Right lobe of liver (tissue), 6 donors: Measurements from ENCODE around the gene RASSF4. TPM values are rescaled to one million over a fixed set of nuclear protein-coding genes. Genes with fewer than 3 reads are reported as not detected.

Experiments
- ATAC-seq, 4 donors: fragments of 200-7000 bp; cut with Tn5 transposase; one replicate each; pipeline ENCODE4 v1.9.1; 2020; ENCODE audit warnings: mild to moderate bottlenecking in 4 of 4, moderate library complexity in 4 of 4
- DNase-seq, 3 donors: peaks; one replicate each; pipeline ENCODE4 v3.0.0-alpha.2; 2020
- H3K27ac ChIP-seq, 3 donors: fragments of 200-600 bp; one replicate each; pipeline ENCODE4 v1.8.0; 2022
- H3K27me3 ChIP-seq, 2 donors: fragments of 200-600 bp; one replicate each; pipeline ENCODE4 v1.8.0; 2022
- H3K36me3 ChIP-seq, 4 donors: fragments of 200-600 bp; sonication (generic) in 1 of 4; one replicate each; pipeline versions ENCODE4 v1.5.1 to v1.8.0; 2017 to 2022; ENCODE audit warnings: control low read depth in 1 of 4
- H3K4me1 ChIP-seq, 4 donors: fragments of 200-600 bp; sonication (generic) in 1 of 4; one replicate each; pipeline versions ENCODE4 v1.5.1 to v1.8.0; 2017 to 2022; ENCODE audit warnings: control low read depth in 1 of 4
- H3K4me3 ChIP-seq, 3 donors: fragments of 200-600 bp; one replicate each; pipeline ENCODE4 v1.8.0; 2022
- H3K9me3 ChIP-seq, 4 donors: fragments of 200-600 bp; sonication (generic) in 1 of 4; one replicate each; pipeline versions ENCODE4 v1.5.1 to v1.8.0; 2017 to 2022; ENCODE audit warnings: control low read depth in 1 of 4
- POLR2A ChIP-seq: fragments of 450-650 bp; IDR thresholded peaks from one replicate; pipeline ENCODE4 v1.6.1; 2017; ENCODE audit warnings: antibody characterized with exemption, mild to moderate bottlenecking
- WGBS: methylation state at CpG from one replicate; pipeline ENCODE4 v1.1.6; 2018; ENCODE audit warnings: low coverage, low lambda C conversion rate; ENCODE audit not compliant: insufficient coverage; ENCODE audit errors: missing lambda C conversion rate; 5-methylcytosine and 5-hydroxymethylcytosine counted together
- intact Hi-C, 2 donors: fragments of 100-400 bp; cut with DNase I; formaldehyde crosslinking; loops; one replicate each; pipeline versions ENCODE4 v1.11.2 to v1.14.1; 2022
- total RNA-seq, 6 experiments: library from RNA; depleted of rRNA in 2 of 6; stranded (reverse); fragments of >200 nt in 2 of 6; fragmentation: NEBNext Ultra II Directional in 3 of 6; extraction: Animal tissue kit (Norgen Biotek cat#: 25700) in 3 of 6; gene quantifications; one replicate each; pipeline versions ENCODE4 v1.1.0 to v1.2.4, GENCODE V29; 2016 to 2023
- TF ChIP-seq, protein P1 (sequence below), 4 donors: fragments of 200-600 bp in 3 of 4; fragments of 450-650 bp in 1 of 4; IDR thresholded peaks; one replicate each; pipeline versions ENCODE4 v1.5.1 to v1.8.0; 2016 to 2022; ENCODE audit warnings: antibody characterized with exemption in 4 of 4, mild to moderate bottlenecking in 2 of 4
- donor health status: DM: no; HTN: yes; CAD: no.
- donor health status: DM: no; HTN: no; CAD: no.
- donor health status: DM: no; HTN: no; CAD: no.
- donor health status: DM: no; HTN: yes; CAD: no.
- donor health status: DM: no; HTN: yes; CAD: no.

Gene RASSF4
- total RNA-seq, 6 experiments from 2014 or later: 13.6 to 28.5 (median 19.6) TPM

DNA sequence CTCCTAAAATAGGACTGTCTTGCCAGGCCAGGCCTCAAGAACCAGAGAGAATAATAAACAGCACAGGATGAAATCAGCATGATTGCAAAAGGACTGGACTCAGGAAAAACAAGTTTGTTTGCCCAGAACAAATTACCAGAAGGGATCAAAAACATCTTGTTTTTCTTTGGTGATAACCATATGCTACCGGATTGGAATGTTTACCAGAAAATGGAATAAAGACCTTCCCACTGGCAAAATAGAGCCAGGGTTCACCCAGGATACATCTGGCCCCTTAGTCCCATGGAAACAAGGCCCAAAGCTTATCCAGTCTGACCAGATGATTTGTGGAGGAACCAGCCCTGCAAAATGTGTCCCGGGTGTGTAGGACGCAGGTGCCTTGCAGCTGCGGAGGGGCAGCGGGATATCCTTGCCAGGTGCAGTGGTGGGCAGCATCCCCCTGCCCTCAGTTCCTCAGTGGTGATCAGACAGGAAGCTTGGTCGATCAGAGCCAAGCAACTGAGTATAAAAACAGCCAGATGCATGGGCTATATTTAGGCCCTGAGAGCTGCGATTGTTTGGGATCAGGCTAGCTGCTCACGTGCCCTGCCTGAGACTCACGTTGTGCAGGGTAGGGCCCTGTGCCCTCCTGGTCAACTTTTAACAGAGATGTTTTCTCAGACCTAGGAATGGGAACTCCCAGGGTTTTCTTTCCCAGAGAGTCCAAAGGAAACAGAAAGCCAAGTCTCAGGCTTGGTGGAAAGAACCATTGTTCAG, 36.5 kb downstream of the RASSF4 start:
- Histone ChIP-seq H3K9me3 (no peaks in the 10 kb centered on the region), H3K4me3 (no peak overlapping the region), H3K27ac (peak overlapping the region; percentile 86 to 96 (median 95)), H3K4me1 (peaks cover 0 to 81% (median 46%) of the 10 kb centered on the region in 4 donors), H3K36me3 (no peaks in the 10 kb centered on the region), H3K27me3 (no peaks in the 10 kb centered on the region)
- 13% methylated on average over 4 of the region's 9 CpGs for WGBS
- intact Hi-C loops: no loop called here
- ATAC-seq (peak; percentile 51 to 74 (median 60)), DNase-seq (peak; percentile 63 to 85 (median 82))
- no peak for TF ChIP-seq POLR2A

- intact Hi-C loops: no loop called here
- Histone ChIP-seq H3K36me3 (no peaks in the 10 kb centered on the region), H3K27me3 (no peaks in the 10 kb centered on the region), H3K4me1 (peaks cover 0 to 77% (median 36%) of the 10 kb centered on the region in 4 donors), H3K9me3 (no peaks in the 10 kb centered on the region), H3K4me3 (no peak overlapping the region), H3K27ac (peak overlapping the region; percentile 86 to 96 (median 95))
- no peak for DNase-seq
- TF ChIP-seq POLR2A: no peak
- TF ChIP-seq, protein P1, sequence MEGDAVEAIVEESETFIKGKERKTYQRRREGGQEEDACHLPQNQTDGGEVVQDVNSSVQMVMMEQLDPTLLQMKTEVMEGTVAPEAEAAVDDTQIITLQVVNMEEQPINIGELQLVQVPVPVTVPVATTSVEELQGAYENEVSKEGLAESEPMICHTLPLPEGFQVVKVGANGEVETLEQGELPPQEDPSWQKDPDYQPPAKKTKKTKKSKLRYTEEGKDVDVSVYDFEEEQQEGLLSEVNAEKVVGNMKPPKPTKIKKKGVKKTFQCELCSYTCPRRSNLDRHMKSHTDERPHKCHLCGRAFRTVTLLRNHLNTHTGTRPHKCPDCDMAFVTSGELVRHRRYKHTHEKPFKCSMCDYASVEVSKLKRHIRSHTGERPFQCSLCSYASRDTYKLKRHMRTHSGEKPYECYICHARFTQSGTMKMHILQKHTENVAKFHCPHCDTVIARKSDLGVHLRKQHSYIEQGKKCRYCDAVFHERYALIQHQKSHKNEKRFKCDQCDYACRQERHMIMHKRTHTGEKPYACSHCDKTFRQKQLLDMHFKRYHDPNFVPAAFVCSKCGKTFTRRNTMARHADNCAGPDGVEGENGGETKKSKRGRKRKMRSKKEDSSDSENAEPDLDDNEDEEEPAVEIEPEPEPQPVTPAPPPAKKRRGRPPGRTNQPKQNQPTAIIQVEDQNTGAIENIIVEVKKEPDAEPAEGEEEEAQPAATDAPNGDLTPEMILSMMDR (IDR thresholded peaks at IDR 0.05): no peak
- WGBS: 83% methylated on average over 6 of the region's 6 CpGs
- no peak for ATAC-seq
Measured at GRCh38 chr10:44997105-44997748, 37.6 kb downstream of the RASSF4 start.

- H3K4me3 ChIP-seq: no peak overlapping the region
- no peak for TF ChIP-seq POLR2A
- TF ChIP-seq, protein P1 (IDR thresholded peaks at IDR 0.05): no peak
- no peaks in the 10 kb centered on the region for H3K9me3 ChIP-seq
- no peak for ATAC-seq
- DNase-seq: no peak
- intact Hi-C loops: no loop called here
- peaks cover 0 to 72% (median 31%) of the 10 kb centered on the region in 4 donors for H3K4me1 ChIP-seq
- WGBS: 56% methylated on average over 5 of the region's 6 CpGs
- H3K27me3 ChIP-seq: no peaks in the 10 kb centered on the region
- peak overlapping the region in 2 of 3 donors; percentile 96 for H3K27ac ChIP-seq
- H3K36me3 ChIP-seq: no peaks in the 10 kb centered on the region
Measured at GRCh38 chr10:44998146-44998631, 38.6 kb downstream of the RASSF4 start.

DNA sequence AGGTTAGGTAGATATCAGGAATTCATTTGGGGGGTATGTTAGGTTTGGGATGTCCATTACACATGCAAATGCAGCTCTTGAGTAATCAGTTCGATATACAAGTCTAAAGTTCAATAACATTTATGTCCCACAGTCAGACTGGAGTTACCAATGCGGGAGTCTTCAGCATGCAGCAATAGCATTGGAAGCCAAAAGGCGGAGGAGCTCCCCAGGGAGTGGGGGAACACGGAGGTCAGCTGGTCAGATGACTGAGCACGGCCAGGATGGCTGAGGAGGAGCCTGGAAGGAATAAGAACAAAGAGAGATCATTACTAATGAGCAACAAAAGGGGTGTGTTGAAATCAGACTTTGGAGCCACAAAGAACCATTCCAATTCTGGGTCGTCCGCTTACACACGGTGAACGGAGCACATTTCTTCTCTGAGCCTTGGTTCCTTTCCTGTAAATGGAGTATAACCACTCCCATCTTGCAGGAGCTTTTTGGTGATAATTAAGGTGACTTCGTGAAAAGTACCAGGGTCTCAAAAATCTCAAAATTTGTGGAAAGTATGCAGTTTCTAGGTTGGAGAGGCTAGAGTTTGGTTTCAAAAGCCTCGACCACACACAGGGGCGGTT, 40.6 kb downstream of the RASSF4 start:
- no peaks in the 10 kb centered on the region for H3K9me3 ChIP-seq
- DNase-seq (peak; percentile 73 to 82 (median 75)), ATAC-seq (peak; percentile 29 to 68 (median 43))
- H3K27me3 ChIP-seq: no peaks in the 10 kb centered on the region
- 10% methylated on average over 12 of the region's 12 CpGs for WGBS
- TF ChIP-seq, protein P1 (IDR thresholded peaks at IDR 0.05): no peak
- TF ChIP-seq POLR2A: no peak
- intact Hi-C loops: no loop called here
- H3K4me1 ChIP-seq: peaks cover 0 to 68% (median 23%) of the 10 kb centered on the region in 4 donors
- peak overlapping the region; percentile 54 to 69 (median 65) for H3K4me3 ChIP-seq
- H3K27ac ChIP-seq: peak overlapping the region; percentile 92 to 96 (median 94)
- H3K36me3 ChIP-seq: no peaks in the 10 kb centered on the region
